HepG2 (cell line): ENCODE results near the gene FGGY. TPM values are rescaled to one million over a fixed set of nuclear protein-coding genes. Genes with fewer than 3 reads are reported as not detected.

Experiments
- DMAP1 ChIP-seq: IDR thresholded peaks from 2 replicates; pipeline ENCODE4 v1.6.1; 2016
- HES4 ChIP-seq: sonication (generic); formaldehyde crosslinking; IDR thresholded peaks from 2 replicates; pipeline ENCODE4 v1.9.0; 2021; ENCODE audit warnings: mild to moderate bottlenecking, missing genetic modification reagents, borderline replicate concordance
- KLF12 ChIP-seq: sonication (generic); formaldehyde crosslinking; IDR thresholded peaks from 2 replicates; pipeline ENCODE4 v1.4.0; 2020; ENCODE audit warnings: missing genetic modification reagents, borderline replicate concordance
- LCORL ChIP-seq, 2 experiments: fragments of 450-650 bp in 1 of 2; sonication (generic) in 1 of 2; formaldehyde crosslinking in 1 of 2; IDR thresholded peaks; 2 replicates each; pipeline versions ENCODE4 v1.5.0 to v1.6.1; 2017 to 2020; ENCODE audit warnings: antibody characterized with exemption in 1 of 2, missing genetic modification reagents in 1 of 2
- MAX ChIP-seq: IDR thresholded peaks from 2 replicates; pipeline ENCODE4 v1.6.1; 2012; ENCODE audit warnings: inconsistent platforms
- MED1 ChIP-seq: sonication (generic); formaldehyde crosslinking; IDR thresholded peaks from 2 replicates; pipeline ENCODE4 v1.4.0; 2020; ENCODE audit warnings: missing genetic modification reagents
- MTA3 ChIP-seq: sonication (generic); formaldehyde crosslinking; IDR thresholded peaks from 2 replicates; pipeline ENCODE4 v1.4.0; 2020; ENCODE audit warnings: missing genetic modification reagents
- NKX3-1 ChIP-seq: sonication (generic); formaldehyde crosslinking; IDR thresholded peaks from 2 replicates; pipeline ENCODE4 v1.5.0; 2020; ENCODE audit warnings: missing genetic modification reagents
- POGZ ChIP-seq: sonication (generic); formaldehyde crosslinking; IDR thresholded peaks from 2 replicates; pipeline ENCODE4 v1.4.0; 2020; ENCODE audit warnings: mild to moderate bottlenecking, missing genetic modification reagents
- PRDM15 ChIP-seq: sonication (generic); formaldehyde crosslinking; IDR thresholded peaks from 2 replicates; pipeline ENCODE4 v1.4.0; 2020; ENCODE audit warnings: missing genetic modification reagents
- PRMT3 ChIP-seq: sonication (generic); formaldehyde crosslinking; IDR thresholded peaks from 2 replicates; pipeline ENCODE4 v1.8.1; 2022; ENCODE audit warnings: low read depth, mild to moderate bottlenecking, moderate library complexity, missing genetic modification reagents, borderline replicate concordance
- RARA ChIP-seq: IDR thresholded peaks from 2 replicates; pipeline ENCODE4 v1.6.1; 2016; ENCODE audit warnings: missing genetic modification reagents, missing compliant biosample characterization
- RCOR2 ChIP-seq: IDR thresholded peaks from 2 replicates; pipeline ENCODE4 v1.6.1; 2016; ENCODE audit warnings: missing biosample characterization, missing genetic modification reagents
- SMARCE1 ChIP-seq: fragments of 450-650 bp; IDR thresholded peaks from 2 replicates; pipeline ENCODE4 v1.6.1; 2017; ENCODE audit warnings: borderline replicate concordance
- THAP11 ChIP-seq: IDR thresholded peaks from 2 replicates; pipeline ENCODE4 v1.6.1; 2016; ENCODE audit warnings: missing biosample characterization, missing genetic modification reagents
- ZBTB8A ChIP-seq: sonication (generic); formaldehyde crosslinking; IDR thresholded peaks from 2 replicates; pipeline ENCODE4 v1.4.0; 2020; ENCODE audit warnings: mild to moderate bottlenecking, low read depth, missing genetic modification reagents, borderline replicate concordance
- ZGPAT ChIP-seq: IDR thresholded peaks from 2 replicates; pipeline ENCODE4 v1.6.1; 2016; ENCODE audit warnings: mild to moderate bottlenecking
- ZNF124 ChIP-seq: sonication (generic); formaldehyde crosslinking; IDR thresholded peaks from 2 replicates; pipeline ENCODE4 v1.4.0; 2020; ENCODE audit warnings: missing genetic modification reagents
- ZNF317 ChIP-seq: sonication (generic); formaldehyde crosslinking; IDR thresholded peaks from 2 replicates; pipeline ENCODE4 v1.5.0; 2020; ENCODE audit warnings: mild to moderate bottlenecking, missing genetic modification reagents
- ZNF644 ChIP-seq: IDR thresholded peaks from 2 replicates; pipeline ENCODE4 v1.6.1; 2016; ENCODE audit warnings: low read depth
- ZNF761 ChIP-seq: sonication (generic); formaldehyde crosslinking; conservative IDR thresholded peaks from 2 replicates; pipeline ENCODE4 v1.4.0; 2020; ENCODE audit warnings: mild to moderate bottlenecking, missing genetic modification reagents
- polyA plus RNA-seq, 8 experiments: library from polyadenylated mRNA; depleted of rRNA in 3 of 8; stranded (reverse) in 7 of 8; unstranded in 1 of 8; fragments of >200 nt; fragmentation: Illumina TruSeq in 4 of 8; extraction: Trizol in 4 of 8; gene quantifications; 2 replicates each; pipeline versions ENCODE4 v1.2.1 to v1.2.3, GENCODE V29; 2011 to 2016; ENCODE audit warnings: low read depth in 4 of 8, missing spikeins in 1 of 8, mixed read lengths in 1 of 8; ENCODE audit not compliant: insufficient read depth in 1 of 8
- total RNA-seq, 5 experiments: library from RNA; depleted of rRNA; stranded (reverse); fragments of >200 nt; fragmentation: Illumina TruSeq; extraction: Trizol; gene quantifications; 2 replicates each; pipeline ENCODE4 v1.2.3, GENCODE V29; 2016; ENCODE audit warnings: low read depth in 1 of 5
- TF ChIP-seq, protein P1 (sequence below): sonication (generic); formaldehyde crosslinking; IDR thresholded peaks from 2 replicates; pipeline ENCODE4 v1.8.1; 2023; ENCODE audit warnings: mild to moderate bottlenecking, inconsistent platforms, moderate library complexity, missing genetic modification reagents, borderline replicate concordance

Gene FGGY
- total and polyA plus RNA-seq, 2 of the 13 experiments (the other 11 are each of a cell fraction or from before 2014, with no cell fraction given) = 15.7 to 27.5 TPM

GRCh38 chr1:59422921-59423575 lies 126.2 kb downstream of the FGGY start (continued):
- TF ChIP-seq, protein P1, sequence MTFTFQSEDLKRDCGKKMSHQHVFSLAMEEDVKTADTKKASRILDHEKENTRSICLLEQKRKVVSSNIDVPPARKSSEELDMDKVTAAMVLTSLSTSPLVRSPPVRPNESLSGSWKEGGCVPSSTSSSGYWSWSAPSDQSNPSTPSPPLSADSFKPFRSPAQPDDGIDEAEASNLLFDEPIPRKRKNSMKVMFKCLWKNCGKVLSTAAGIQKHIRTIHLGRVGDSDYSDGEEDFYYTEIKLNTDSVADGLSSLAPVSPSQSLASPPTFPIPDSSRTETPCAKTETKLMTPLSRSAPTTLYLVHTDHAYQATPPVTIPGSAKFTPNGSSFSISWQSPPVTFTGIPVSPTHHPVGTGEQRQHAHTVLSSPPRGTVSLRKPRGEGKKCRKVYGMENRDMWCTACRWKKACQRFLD (CRISPR knock-in tag) = no peak
- peak; percentile 71; the same call in 1 of the 2 replicates for TF ChIP-seq ZNF124 (CRISPR knock-in tag)
- 0 out of 2 replicates have a peak, but pooled peaks have one; percentile 17 for TF ChIP-seq THAP11 (CRISPR knock-in tag)
- TF ChIP-seq ZNF761 (CRISPR knock-in tag) = 0 out of 2 replicates have a peak, but pooled peaks have one; percentile 33
- no peak for TF ChIP-seq PRMT3 (CRISPR knock-in tag)
- TF ChIP-seq MAX = peak; percentile 57
- TF ChIP-seq SMARCE1 = no peak
- peak; percentile 57; the same call in 1 of the 2 replicates for TF ChIP-seq ZGPAT (CRISPR knock-in tag)
- no peak for TF ChIP-seq ZNF317 (CRISPR knock-in tag)
- TF ChIP-seq DMAP1 (CRISPR knock-in tag) = 0 out of 2 replicates have a peak, but pooled peaks have one; percentile 32
- peak; percentile 71 for TF ChIP-seq POGZ
- TF ChIP-seq KLF12 = 0 out of 2 replicates have a peak, but pooled peaks have one; percentile 38
- no peak for TF ChIP-seq HES4 (CRISPR knock-in tag)
- no peak for TF ChIP-seq PRDM15
- peak; percentile 70 for TF ChIP-seq MED1 (CRISPR knock-in tag)
- TF ChIP-seq MTA3 (CRISPR knock-in tag) = no peak
- peak; percentile 52; the same call in 1 of the 2 replicates for TF ChIP-seq RARA (CRISPR knock-in tag)
- TF ChIP-seq LCORL (IDR thresholded peaks at IDR 0.05) = no peak
- peak; percentile 46; the same call in 1 of the 2 replicates for TF ChIP-seq LCORL (CRISPR knock-in tag; IDR thresholded peaks at IDR 0.05)
- 0 out of 2 replicates have a peak, but pooled peaks have one; percentile 26 for TF ChIP-seq NKX3-1 (CRISPR knock-in tag)
- TF ChIP-seq RCOR2 (CRISPR knock-in tag) = peak; percentile 55; the same call in 1 of the 2 replicates
- no peak for TF ChIP-seq ZBTB8A (CRISPR knock-in tag)
- TF ChIP-seq ZNF644 (CRISPR knock-in tag) = 0 out of 2 replicates have a peak, but pooled peaks have one; percentile 58
